H1 (cell line): ENCODE results near the gene TFB2M. TPM values are rescaled to one million over a fixed set of nuclear protein-coding genes. Genes with fewer than 3 reads are reported as not detected.

Source experiments
- CBX5 ChIP-seq: fragments of 300-800, 300-1000 bp; sonication (generic); IDR thresholded peaks from 2 replicates; pipeline ENCODE4 v1.7.1; 2016; ENCODE audit warnings: antibody characterized with exemption, low read length, low read depth
- CREB1 ChIP-seq: IDR thresholded peaks from 2 replicates; pipeline ENCODE4 v1.6.1; 2012; ENCODE audit warnings: inconsistent platforms
- HDAC2 ChIP-seq, 2 experiments: fragments of 300-600 bp in 1 of 2; sonication (generic) in 1 of 2; IDR thresholded peaks; 2 replicates each; pipeline ENCODE4 v1.6.1; 2011 to 2012; ENCODE audit warnings: low read depth in 2 of 2, low read length in 2 of 2, mild to moderate bottlenecking in 2 of 2, moderate library complexity in 2 of 2, borderline replicate concordance in 1 of 2, inconsistent platforms in 1 of 2
- polyA plus RNA-seq, 7 experiments: library from polyadenylated mRNA; depleted of rRNA in 3 of 7; stranded (reverse) in 5 of 7; unstranded in 2 of 7; fragments of >200 nt in 5 of 7; fragments of 200-250 nt in 2 of 7; gene quantifications; 1 replicate in 5 of 7; 2 replicates in 1 of 7; 4 replicates in 1 of 7; pipeline versions ENCODE4 v1.2.1 to v1.2.3, GENCODE V29; 2011 to 2013; ENCODE audit warnings: missing spikeins in 2 of 7, mixed read lengths in 2 of 7
- total RNA-seq: library from RNA; stranded (reverse); fragmentation: NEBNext Ultra II Directional; extraction: Animal tissue kit (Norgen Biotek cat#: 25700); gene quantifications from 2 replicates; pipeline ENCODE4 v1.2.1, GENCODE V29; 2021

The TFB2M gene
- total and polyA plus RNA-seq, 2 of the 8 experiments (the other 6 are each of a cell fraction or from before 2014, with no cell fraction given) = 10.4 to 22.0 TPM

GRCh38 chr1:246497331-246497915 lies 68.6 kb downstream of the TFB2M start (continued):
- TF ChIP-seq CBX5 (no peak), CREB1 (no peak), HDAC2 (IDR thresholded peaks at IDR 0.05; ENCODE audit: borderline replicate concordance in 1 of 2, low read depth in 2 of 2, low read length in 2 of 2) (no peak)
